ENCODE measurements around the gene NPIPA7.
"Not testable (repeated sequence)": the region's sequence is repeated elsewhere in the genome, so short reads cannot be mapped to it uniquely, and the experiment has no call there.

- TF ChIP-seq REST (IDR thresholded peaks at IDR 0.05); CTCF (IDR thresholded peaks at IDR 0.05; ENCODE audit: low read depth, low read length, missing input control); HNF4A (conservative IDR thresholded peaks at IDR 0.05); RAD21 (IDR thresholded peaks at IDR 0.05); GABPA (IDR thresholded peaks at IDR 0.05 in 1 of 2, conservative IDR thresholded peaks at IDR 0.05 in 1 of 2); JUND (IDR thresholded peaks at IDR 0.05); RXRA (IDR thresholded peaks at IDR 0.05); TAF1 (conservative IDR thresholded peaks at IDR 0.05): not testable (repeated sequence)
These were observed 38.1 kb downstream of the NPIPA7 start for GRCh38 chr16:16417071-16417470.
